OCI-LY3 (cell line): ENCODE measurements around the gene PDCL3.

Experiments used
- H2AFZ ChIP-seq: fragments of 200-600, 300-600 bp; shearing (Covaris generic); 2 replicates; pipeline ENCODE4 v1.6.0; 2014; ENCODE audit warnings: antibody characterized with exemption, low read depth, low read length
- H3K27ac ChIP-seq: fragments of 200-600, 300-600 bp; sonication (generic); 2 replicates; pipeline ENCODE4 v1.5.1; 2014; ENCODE audit warnings: mild to moderate bottlenecking, low read length, moderate library complexity, mixed read lengths
- H3K27me3 ChIP-seq: fragments of 200-600, 300-600 bp; sonication (generic); 2 replicates; pipeline ENCODE4 v1.6.1; 2014; ENCODE audit warnings: low read depth, low read length, mixed read lengths
- H3K36me3 ChIP-seq: fragments of 200-600, 300-600 bp; sonication (generic); replicated peaks from 2 replicates; pipeline ENCODE3; 2014; ENCODE audit warnings: low read depth, low read length, mixed read lengths
- H3K4me1 ChIP-seq: fragments of 300-600, 200-600 bp; sonication (generic); 2 replicates; pipeline ENCODE4 v1.6.1; 2014; ENCODE audit warnings: low read length, mixed read lengths
- H3K4me2 ChIP-seq: fragments of 200-600, 300-600 bp; sonication (generic); 2 replicates; pipeline ENCODE4 v1.6.1; 2014; ENCODE audit warnings: low read length, mixed read lengths
- H3K4me3 ChIP-seq: fragments of 300-600, 200-600 bp; sonication (generic); 2 replicates; pipeline ENCODE4 v1.5.1; 2014; ENCODE audit warnings: antibody characterized with exemption, mild to moderate bottlenecking, low read length, moderate library complexity
- H3K79me2 ChIP-seq: fragments of 300-600, 200-600 bp; shearing (Covaris generic); 2 replicates; pipeline ENCODE4 v1.6.1; 2014; ENCODE audit warnings: mild to moderate bottlenecking, low read length, mixed read lengths
- H3K9ac ChIP-seq: fragments of 300-600, 200-600 bp; shearing (Covaris generic); 2 replicates; pipeline ENCODE4 v1.6.0; 2014; ENCODE audit warnings: mild to moderate bottlenecking, low read length, moderate library complexity
- H3K9me3 ChIP-seq: fragments of 200-600, 300-600 bp; shearing (Covaris generic); 2 replicates; pipeline ENCODE4 v1.6.1; 2014; ENCODE audit warnings: low read length, mixed read lengths; ENCODE audit not compliant: insufficient read depth
- H4K20me1 ChIP-seq: fragments of 200-600, 300-600 bp; sonication (generic); 2 replicates; pipeline ENCODE4 v1.6.1; 2016; ENCODE audit warnings: low read length, mixed read lengths; ENCODE audit not compliant: insufficient read depth
- CTCF ChIP-seq: fragments of 200-600, 300-600 bp; sonication (generic); IDR thresholded peaks from 2 replicates; pipeline ENCODE4 v1.5.1; 2014; ENCODE audit warnings: antibody characterized with exemption, low read length, low read depth
- EZH2phosphoT487 ChIP-seq: fragments of 200-600 bp; shearing (Covaris generic); IDR thresholded peaks from 2 replicates; pipeline ENCODE4 v1.6.1; 2018; ENCODE audit warnings: antibody characterized with exemption, mixed run types, low read depth

The PDCL3 gene

GRCh38 chr2:100580367-100581276 is 17.8 kb downstream of the PDCL3 start:
- H3K36me3 ChIP-seq = no peaks in the 10 kb centered on the region
- H3K9me3 ChIP-seq = no peaks in the 10 kb centered on the region
- no peak overlapping the region for H3K9ac ChIP-seq
- H3K4me1 ChIP-seq = peaks cover 10% of the 10 kb centered on the region; the same call in 1 of the 2 replicates
- TF ChIP-seq CTCF (no peak), EZH2phosphoT487 (no peak)
- no peak overlapping the region for H3K4me2 ChIP-seq
- H2AFZ ChIP-seq = no peak overlapping the region
- no peaks in the 10 kb centered on the region for H4K20me1 ChIP-seq
- H3K27ac ChIP-seq = no peak overlapping the region
- no peak overlapping the region for H3K4me3 ChIP-seq
- no peaks in the 10 kb centered on the region for H3K79me2 ChIP-seq
- H3K27me3 ChIP-seq = no peaks in the 10 kb centered on the region

DNA sequence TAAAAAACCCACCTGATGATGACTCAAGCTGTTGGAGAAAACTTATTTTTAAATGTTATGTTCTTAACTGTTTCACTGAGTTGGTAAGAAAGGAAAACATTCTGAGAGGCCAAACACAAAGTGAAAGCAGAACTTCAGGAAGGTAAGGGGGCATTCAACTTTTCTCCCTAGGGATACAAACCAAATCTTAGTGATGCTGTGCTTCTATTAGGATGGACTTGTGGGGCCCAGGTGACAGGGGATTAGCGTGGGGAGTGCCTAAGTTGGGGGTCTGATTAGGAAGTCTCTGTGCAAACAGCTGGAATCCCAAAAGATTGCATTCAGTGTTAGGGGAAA is 18.5 kb downstream of the PDCL3 start:
- Histone ChIP-seq H3K4me2 (no peak overlapping the region), H3K9ac (no peak overlapping the region), H3K4me3 (no peak overlapping the region), H3K27me3 (no peaks in the 10 kb centered on the region), H3K9me3 (no peaks in the 10 kb centered on the region), H3K4me1 (peaks cover 10% of the 10 kb centered on the region; the same call in 1 of the 2 replicates), H2AFZ (no peak overlapping the region), H4K20me1 (no peaks in the 10 kb centered on the region), H3K36me3 (no peaks in the 10 kb centered on the region), H3K27ac (no peak overlapping the region), H3K79me2 (no peaks in the 10 kb centered on the region)
- TF ChIP-seq CTCF (no peak), EZH2phosphoT487 (no peak)

GRCh38 chr2:100584816-100585215 is 22.0 kb downstream of the PDCL3 start:
- Histone ChIP-seq H3K4me3 (no peak overlapping the region), H3K36me3 (no peaks in the 10 kb centered on the region), H3K79me2 (no peaks in the 10 kb centered on the region), H3K9me3 (no peaks in the 10 kb centered on the region), H3K9ac (no peak overlapping the region), H2AFZ (no peak overlapping the region), H3K4me2 (no peak overlapping the region), H4K20me1 (no peaks in the 10 kb centered on the region), H3K4me1 (peaks cover 21% of the 10 kb centered on the region), H3K27me3 (no peaks in the 10 kb centered on the region), H3K27ac (no peak overlapping the region)
- TF ChIP-seq CTCF = no peak
- no peak for TF ChIP-seq EZH2phosphoT487

DNA sequence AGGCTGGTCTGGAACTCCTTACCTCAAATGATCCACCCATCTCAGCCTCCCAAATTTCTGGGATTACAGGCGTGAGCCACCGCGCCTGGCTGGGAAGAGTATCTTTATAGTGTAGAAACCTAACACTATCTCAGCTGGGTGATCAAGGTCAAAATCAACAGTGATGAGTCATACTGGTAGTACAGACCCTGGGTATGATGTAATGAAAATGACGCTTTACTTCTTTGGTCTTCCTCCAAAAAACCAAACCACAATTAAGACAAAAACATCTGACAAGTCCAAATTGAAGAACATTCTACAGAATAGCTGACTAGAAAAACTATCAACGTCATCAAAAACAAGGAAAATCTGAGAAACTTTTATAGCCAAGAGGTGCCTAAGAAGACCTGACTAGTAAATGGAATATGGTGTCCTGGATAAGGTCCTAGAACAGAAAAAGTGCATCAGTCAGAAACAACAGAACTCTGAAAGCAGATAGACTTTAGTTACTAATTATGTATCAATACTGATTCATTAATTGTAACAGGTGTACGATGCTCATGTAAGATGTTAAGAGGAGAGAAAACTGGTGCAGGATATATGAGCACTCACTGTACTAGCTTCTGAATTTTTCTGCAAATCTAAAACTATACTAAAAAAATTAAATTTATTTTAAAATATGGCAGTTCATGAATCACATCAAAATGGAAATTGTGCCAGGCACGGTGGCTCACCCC is 25.4 kb downstream of the PDCL3 start:
- peak overlapping the region; percentile 26 for H3K4me2 ChIP-seq
- H3K27ac ChIP-seq = no peak overlapping the region
- TF ChIP-seq CTCF (no peak), EZH2phosphoT487 (no peak)
- no peaks in the 10 kb centered on the region for H3K36me3 ChIP-seq
- H2AFZ ChIP-seq = no peak overlapping the region
- no peaks in the 10 kb centered on the region for H3K79me2 ChIP-seq
- no peak overlapping the region for H3K9ac ChIP-seq
- no peak overlapping the region for H3K4me3 ChIP-seq
- H4K20me1 ChIP-seq = no peaks in the 10 kb centered on the region
- no peaks in the 10 kb centered on the region for H3K9me3 ChIP-seq
- H3K27me3 ChIP-seq = no peaks in the 10 kb centered on the region
- peaks cover 12% of the 10 kb centered on the region for H3K4me1 ChIP-seq
